ENCODE results near the gene HIGD1A. TPM values are rescaled to one million over a fixed set of nuclear protein-coding genes. Genes with fewer than 3 reads are reported as not detected.

HIGD1A gene
- polyA plus RNA-seq, 1 donor from 2014 or later: 350 TPM

GRCh38 chr3:42773409-42773751 is 30.9 kb downstream of the HIGD1A start:
- no peaks in the 10 kb centered on the region for H4K20me1 ChIP-seq (ENCODE audit: insufficient read depth)
- H3K9me3 ChIP-seq (ENCODE audit: low read length): no peaks in the 10 kb centered on the region
- H3K27ac ChIP-seq (ENCODE audit: low read length): peak overlapping the region; percentile 59
- peak overlapping the region; percentile 100 for H3K4me2 ChIP-seq (ENCODE audit: low read length)
- no peaks in the 10 kb centered on the region for H3K36me3 ChIP-seq (ENCODE audit: insufficient read depth, low read length)
- H3K27me3 ChIP-seq (ENCODE audit: insufficient read depth, low read depth, low read length): no peaks in the 10 kb centered on the region
- no peaks in the 10 kb centered on the region for H3K9me2 ChIP-seq (ENCODE audit: insufficient read depth, low read length)
- H3K9ac ChIP-seq (ENCODE audit: low read length): peak overlapping the region; percentile 63
- no peaks in the 10 kb centered on the region for H3F3A ChIP-seq (ENCODE audit: insufficient read depth, low read length, poor library complexity, severe bottlenecking)
- peak overlapping the region; percentile 82 for H3K4me3 ChIP-seq (ENCODE audit: low read length)
- TF ChIP-seq CTCF (IDR thresholded peaks at IDR 0.05; ENCODE audit: poor library complexity, severe bottlenecking) (no peak), POLR2AphosphoS5 (IDR thresholded peaks at IDR 0.05) (no peak), EZH2 (IDR thresholded peaks at IDR 0.05; ENCODE audit: borderline replicate concordance, insufficient read depth, low read length, poor library complexity, severe bottlenecking) (no peak), EP300 (conservative IDR thresholded peaks at IDR 0.05; ENCODE audit: poor library complexity, severe bottlenecking) (no peak), TAF1 (IDR thresholded peaks at IDR 0.05; ENCODE audit: low read depth) (no peak), SMC3 (conservative IDR thresholded peaks at IDR 0.05; ENCODE audit: poor library complexity) (no peak), MXI1 (conservative IDR thresholded peaks at IDR 0.05; ENCODE audit: poor library complexity, severe bottlenecking) (no peak), RAD21 (conservative IDR thresholded peaks at IDR 0.05) (no peak)
- TF ChIP-seq, protein P1, sequence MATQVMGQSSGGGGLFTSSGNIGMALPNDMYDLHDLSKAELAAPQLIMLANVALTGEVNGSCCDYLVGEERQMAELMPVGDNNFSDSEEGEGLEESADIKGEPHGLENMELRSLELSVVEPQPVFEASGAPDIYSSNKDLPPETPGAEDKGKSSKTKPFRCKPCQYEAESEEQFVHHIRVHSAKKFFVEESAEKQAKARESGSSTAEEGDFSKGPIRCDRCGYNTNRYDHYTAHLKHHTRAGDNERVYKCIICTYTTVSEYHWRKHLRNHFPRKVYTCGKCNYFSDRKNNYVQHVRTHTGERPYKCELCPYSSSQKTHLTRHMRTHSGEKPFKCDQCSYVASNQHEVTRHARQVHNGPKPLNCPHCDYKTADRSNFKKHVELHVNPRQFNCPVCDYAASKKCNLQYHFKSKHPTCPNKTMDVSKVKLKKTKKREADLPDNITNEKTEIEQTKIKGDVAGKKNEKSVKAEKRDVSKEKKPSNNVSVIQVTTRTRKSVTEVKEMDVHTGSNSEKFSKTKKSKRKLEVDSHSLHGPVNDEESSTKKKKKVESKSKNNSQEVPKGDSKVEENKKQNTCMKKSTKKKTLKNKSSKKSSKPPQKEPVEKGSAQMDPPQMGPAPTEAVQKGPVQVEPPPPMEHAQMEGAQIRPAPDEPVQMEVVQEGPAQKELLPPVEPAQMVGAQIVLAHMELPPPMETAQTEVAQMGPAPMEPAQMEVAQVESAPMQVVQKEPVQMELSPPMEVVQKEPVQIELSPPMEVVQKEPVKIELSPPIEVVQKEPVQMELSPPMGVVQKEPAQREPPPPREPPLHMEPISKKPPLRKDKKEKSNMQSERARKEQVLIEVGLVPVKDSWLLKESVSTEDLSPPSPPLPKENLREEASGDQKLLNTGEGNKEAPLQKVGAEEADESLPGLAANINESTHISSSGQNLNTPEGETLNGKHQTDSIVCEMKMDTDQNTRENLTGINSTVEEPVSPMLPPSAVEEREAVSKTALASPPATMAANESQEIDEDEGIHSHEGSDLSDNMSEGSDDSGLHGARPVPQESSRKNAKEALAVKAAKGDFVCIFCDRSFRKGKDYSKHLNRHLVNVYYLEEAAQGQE (IDR thresholded peaks at IDR 0.05; ENCODE audit: borderline replicate concordance): no peak
- H3K79me2 ChIP-seq (replicated peaks; ENCODE audit: insufficient read depth, low read length): no peaks in the 10 kb centered on the region
- peak overlapping the region; percentile 65 for H2AFZ ChIP-seq (ENCODE audit: low read depth, low read length)

DNA sequence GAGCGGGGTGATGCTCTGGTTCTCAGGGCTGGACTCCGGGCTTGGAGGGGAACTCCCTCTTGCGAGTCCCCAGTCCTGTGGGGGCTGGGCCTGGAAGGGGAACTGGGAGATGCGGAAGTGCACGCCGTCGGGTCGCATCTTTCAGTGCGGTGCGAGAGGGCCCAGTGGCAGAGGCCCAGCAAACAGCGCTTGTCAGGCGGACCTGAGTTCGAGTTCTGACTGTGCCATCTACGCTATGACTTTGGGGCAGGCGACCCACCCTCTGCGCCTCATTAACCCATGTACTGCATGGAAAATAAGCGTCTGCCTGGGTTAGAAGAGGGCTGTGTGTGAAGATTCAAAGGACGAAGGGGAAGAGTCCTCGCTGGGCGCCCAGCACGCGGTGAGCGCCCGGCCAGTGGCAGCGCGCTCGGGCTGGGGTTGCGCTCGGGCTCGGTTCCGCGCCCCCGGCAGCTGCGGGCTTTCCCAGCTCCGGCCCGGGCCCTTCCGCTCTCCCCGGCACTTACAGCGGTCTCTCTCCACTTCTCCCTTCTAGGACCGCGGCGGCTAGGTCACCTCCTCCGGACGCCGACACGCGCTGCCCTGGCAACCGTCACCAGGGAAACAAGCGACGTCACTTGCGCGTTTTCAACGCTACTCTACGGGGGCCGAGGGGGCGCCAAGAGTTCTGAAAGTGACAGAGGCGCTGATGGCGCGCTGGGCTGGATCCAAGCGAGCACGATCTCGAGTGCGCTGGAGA is 31.5 kb downstream of the HIGD1A start, which contains the start of gene CCDC13:
Gene CCDC13 (minus strand): TSS at position 584 of the 739 bp plus-strand sequence. CDS start 14,908 bp downstream, outside the sequence.
- peak within 1 kb of the TSS; percentile 59 for H3K27ac ChIP-seq (ENCODE audit: low read length)
- no peaks in the 10 kb centered on the region for H3K9me2 ChIP-seq (ENCODE audit: insufficient read depth, low read length)
- H3K4me2 ChIP-seq (ENCODE audit: low read length): peak within 1 kb of the TSS; percentile 100
- peak within 1 kb of the TSS; percentile 65 for H2AFZ ChIP-seq (ENCODE audit: low read depth, low read length)
- H3K36me3 ChIP-seq (ENCODE audit: insufficient read depth, low read length): no peaks in the 10 kb centered on the region
- no peaks in the 10 kb centered on the region for H3F3A ChIP-seq (ENCODE audit: insufficient read depth, low read length, poor library complexity, severe bottlenecking)
- no peaks in the 10 kb centered on the region for H3K79me2 ChIP-seq (replicated peaks; ENCODE audit: insufficient read depth, low read length)
- H3K9ac ChIP-seq (ENCODE audit: low read length): peak within 1 kb of the TSS; percentile 63
- peak within 1 kb of the TSS; percentile 82 for H3K4me3 ChIP-seq (ENCODE audit: low read length)
- no peaks in the 10 kb centered on the region for H3K27me3 ChIP-seq (ENCODE audit: insufficient read depth, low read depth, low read length)
- H3K9me3 ChIP-seq (ENCODE audit: low read length): no peaks in the 10 kb centered on the region
- TF ChIP-seq MXI1 (conservative IDR thresholded peaks at IDR 0.05; ENCODE audit: poor library complexity, severe bottlenecking) (peak; percentile 90), RAD21 (conservative IDR thresholded peaks at IDR 0.05) (peak; percentile 21), EZH2 (IDR thresholded peaks at IDR 0.05; ENCODE audit: borderline replicate concordance, insufficient read depth, low read length, poor library complexity, severe bottlenecking) (no peak), SMC3 (conservative IDR thresholded peaks at IDR 0.05; ENCODE audit: poor library complexity) (peak; percentile 21), EP300 (conservative IDR thresholded peaks at IDR 0.05; ENCODE audit: poor library complexity, severe bottlenecking) (peak; percentile 81), TAF1 (IDR thresholded peaks at IDR 0.05; ENCODE audit: low read depth) (peak; percentile 54), CTCF (IDR thresholded peaks at IDR 0.05; ENCODE audit: poor library complexity, severe bottlenecking) (peak; percentile 27), POLR2AphosphoS5 (IDR thresholded peaks at IDR 0.05) (peak; percentile 44)
- TF ChIP-seq, protein P1 (IDR thresholded peaks at IDR 0.05; ENCODE audit: borderline replicate concordance): no peak
- H4K20me1 ChIP-seq (ENCODE audit: insufficient read depth): no peaks in the 10 kb centered on the region

Data from neural cell (in vitro differentiated cells).